GM12891 (cell line): ENCODE measurements around the gene HAUS5.

ENCODE experiments used
- DNase-seq: peaks from one replicate; pipeline ENCODE4 v3.0.0; 2011; ENCODE audit warnings: low spot score; ENCODE audit not compliant: insufficient read length
- FAIRE-seq: peaks from 2 replicates; lab custom pipeline; 2011; peaks lifted over from hg19 to GRCh38; lab: Jason Lieb, UNC
- PAX5 ChIP-seq: IDR thresholded peaks from 2 replicates; pipeline ENCODE4 v1.6.1; 2011; ENCODE audit warnings: low read length, moderate library complexity, mild to moderate bottlenecking; ENCODE audit not compliant: insufficient read depth, severe bottlenecking
- POLR2A ChIP-seq: IDR thresholded peaks from 2 replicates; pipeline ENCODE4 v1.6.1; 2011; ENCODE audit warnings: low read depth, low read length, control low read depth
- POLR2AphosphoS5 ChIP-seq: IDR thresholded peaks from 2 replicates; pipeline ENCODE4 v1.6.1; 2011; ENCODE audit warnings: low read depth, low read length, control low read depth
- POU2F2 ChIP-seq: IDR thresholded peaks from 2 replicates; pipeline ENCODE4 v1.6.1; 2011; ENCODE audit warnings: low read depth, mild to moderate bottlenecking, control low read depth, low read length, moderate library complexity
- SPI1 ChIP-seq: IDR thresholded peaks from 2 replicates; pipeline ENCODE4 v1.6.1; 2011; ENCODE audit warnings: low read depth, low read length, control low read depth
- TAF1 ChIP-seq: IDR thresholded peaks from 2 replicates; pipeline ENCODE4 v1.6.1; 2011; ENCODE audit warnings: low read depth, low read length, control low read depth

The HAUS5 gene

GRCh38 chr19:35607661-35608060, 4.9 kb upstream of the HAUS5 start:
- FAIRE-seq (no peak), DNase-seq (no peak)
- TF ChIP-seq POU2F2: no peak
- TF ChIP-seq POLR2AphosphoS5: no peak
- no peak for TF ChIP-seq SPI1
- TF ChIP-seq TAF1: no peak
- no peak for TF ChIP-seq PAX5
- no peak for TF ChIP-seq POLR2A

GRCh38 chr19:35608251-35608650, 4.3 kb upstream of the HAUS5 start:
- DNase-seq: no peak
- FAIRE-seq: peak; percentile 71
- TF ChIP-seq POLR2A (no peak), SPI1 (0 out of 2 replicates have a peak, but pooled peaks have one; percentile 31)

GRCh38 chr19:35609851-35610353, 2.6 kb upstream of the HAUS5 start:
- FAIRE-seq (peak; percentile 86), DNase-seq (no peak)
- peak; percentile 62; the same call in 1 of the 2 replicates for TF ChIP-seq POLR2A
- TF ChIP-seq TAF1: no peak
- TF ChIP-seq SPI1: peak; percentile 75
- TF ChIP-seq PAX5: no peak
- peak; percentile 49; the same call in 1 of the 2 replicates for TF ChIP-seq POLR2AphosphoS5
- TF ChIP-seq POU2F2: 0 out of 2 replicates have a peak, but pooled peaks have one; percentile 10

- DNase-seq: no peak
- FAIRE-seq: no peak
- no peak for TF ChIP-seq SPI1
- no peak for TF ChIP-seq POLR2AphosphoS5
- TF ChIP-seq TAF1: no peak
Observed at GRCh38 chr19:35612224-35612558, 344 bp upstream of the HAUS5 start.

- no peak for TF ChIP-seq PAX5
- TF ChIP-seq POU2F2: no peak
- no peak for TF ChIP-seq TAF1
- TF ChIP-seq POLR2A: no peak
- TF ChIP-seq POLR2AphosphoS5: no peak
- no peak for TF ChIP-seq SPI1
- DNase-seq: no peak
- no peak for FAIRE-seq
Observed at GRCh38 chr19:35613574-35613973, 1.0 kb downstream of the HAUS5 start.

GRCh38 chr19:35615036-35615435, 2.5 kb downstream of the HAUS5 start:
- no peak for DNase-seq
- FAIRE-seq: no peak
- TF ChIP-seq POLR2A (no peak), POLR2AphosphoS5 (no peak)

GRCh38 chr19:35618857-35619256, 6.3 kb downstream of the HAUS5 start:
- FAIRE-seq: no peak
- no peak for TF ChIP-seq SPI1
- TF ChIP-seq POLR2A: no peak
- no peak for TF ChIP-seq POU2F2
- TF ChIP-seq TAF1: no peak
- no peak for TF ChIP-seq PAX5
- no peak for TF ChIP-seq POLR2AphosphoS5
- no peak for DNase-seq

- FAIRE-seq (no peak), DNase-seq (no peak)
- TF ChIP-seq POLR2A: no peak
- TF ChIP-seq POU2F2: no peak
- TF ChIP-seq POLR2AphosphoS5: no peak
- TF ChIP-seq TAF1: no peak
- no peak for TF ChIP-seq SPI1
- TF ChIP-seq PAX5: no peak
Observed at GRCh38 chr19:35619290-35619923, 6.9 kb downstream of the HAUS5 start.

GRCh38 chr19:35620001-35620400, 7.5 kb downstream of the HAUS5 start:
- no peak for TF ChIP-seq POU2F2
- TF ChIP-seq POLR2AphosphoS5: no peak
- TF ChIP-seq PAX5: no peak
- no peak for TF ChIP-seq SPI1
- TF ChIP-seq POLR2A: no peak
- TF ChIP-seq TAF1: no peak
- DNase-seq (no peak), FAIRE-seq (no peak)

- TF ChIP-seq POLR2A: no peak
- no peak for TF ChIP-seq PAX5
- TF ChIP-seq POLR2AphosphoS5: no peak
- no peak for TF ChIP-seq POU2F2
- TF ChIP-seq SPI1: no peak
- TF ChIP-seq TAF1: no peak
- DNase-seq: no peak
- no peak for FAIRE-seq
Observed at GRCh38 chr19:35621708-35622107, 9.2 kb downstream of the HAUS5 start.

- DNase-seq (no peak), FAIRE-seq (no peak)
- TF ChIP-seq POU2F2: no peak
- no peak for TF ChIP-seq POLR2AphosphoS5
- no peak for TF ChIP-seq SPI1
- TF ChIP-seq TAF1: no peak
- no peak for TF ChIP-seq PAX5
- TF ChIP-seq POLR2A: no peak
Observed at GRCh38 chr19:35622750-35623149, 10.2 kb downstream of the HAUS5 start.
